Naive B cell (primary cell): ENCODE data around the gene IMPA2. TPM values are rescaled to one million over a fixed set of nuclear protein-coding genes. Genes with fewer than 3 reads are reported as not detected.
"Not testable (repeated sequence)": the region's sequence is repeated elsewhere in the genome, so short reads cannot be mapped to it uniquely, and the experiment has no call there.

Source experiments
- ATAC-seq, 2 donors: fragments of 150-1000 bp; cut with Tn5 transposase; 2 replicates each; pipeline ENCODE4 v1.10.0; 2021; ENCODE audit warnings: low read depth in 2 of 2, mild to moderate bottlenecking in 2 of 2, moderate library complexity in 2 of 2
- DNase-seq: peaks from one replicate; pipeline ENCODE4 v3.0.0; 2022
- H3K27ac Mint-ChIP-seq, 6 donors: one replicate each; pipeline ENCODE4 v1.8.0; 2020 to 2022; ENCODE audit warnings: mild to moderate bottlenecking in 6 of 6, mixed read lengths in 6 of 6, moderate library complexity in 5 of 6, inconsistent platforms in 2 of 6
- H3K27me3 Mint-ChIP-seq, 3 donors: one replicate each; pipeline ENCODE4 v1.8.0; 2021 to 2022; ENCODE audit warnings: mixed read lengths in 3 of 3, mild to moderate bottlenecking in 1 of 3
- H3K36me3 Mint-ChIP-seq, 2 donors: one replicate each; pipeline ENCODE4 v1.8.0; 2020 to 2022; ENCODE audit warnings: mixed read lengths in 2 of 2, inconsistent platforms in 1 of 2, mild to moderate bottlenecking in 1 of 2
- H3K4me1 Mint-ChIP-seq, 3 donors: one replicate each; pipeline ENCODE4 v1.8.0; 2020 to 2022; ENCODE audit warnings: mixed read lengths in 3 of 3, inconsistent platforms in 1 of 3, mild to moderate bottlenecking in 1 of 3, moderate library complexity in 1 of 3
- H3K4me3 Mint-ChIP-seq, 8 donors: one replicate each; pipeline ENCODE4 v1.8.0; 2020 to 2022; ENCODE audit warnings: mild to moderate bottlenecking in 8 of 8, mixed read lengths in 8 of 8, moderate library complexity in 8 of 8, inconsistent platforms in 2 of 8
- H3K9me3 Mint-ChIP-seq, 7 donors: one replicate each; pipeline ENCODE4 v1.8.0; 2020 to 2022; ENCODE audit warnings: mixed read lengths in 7 of 7, mild to moderate bottlenecking in 5 of 7, inconsistent platforms in 2 of 7, moderate library complexity in 1 of 7
- polyA plus RNA-seq, 6 donors: library from polyadenylated mRNA; unstranded; fragments of 300-500 nt; fragmentation: Illumina TruSeq; gene quantifications; one replicate each; pipeline ENCODE4 v1.2.3, GENCODE V29; 2021; ENCODE audit warnings: low read depth in 6 of 6

IMPA2 gene
- polyA plus RNA-seq, 6 donors from 2014 or later = 9.9 to 18.6 (median 13.0) TPM

DNA sequence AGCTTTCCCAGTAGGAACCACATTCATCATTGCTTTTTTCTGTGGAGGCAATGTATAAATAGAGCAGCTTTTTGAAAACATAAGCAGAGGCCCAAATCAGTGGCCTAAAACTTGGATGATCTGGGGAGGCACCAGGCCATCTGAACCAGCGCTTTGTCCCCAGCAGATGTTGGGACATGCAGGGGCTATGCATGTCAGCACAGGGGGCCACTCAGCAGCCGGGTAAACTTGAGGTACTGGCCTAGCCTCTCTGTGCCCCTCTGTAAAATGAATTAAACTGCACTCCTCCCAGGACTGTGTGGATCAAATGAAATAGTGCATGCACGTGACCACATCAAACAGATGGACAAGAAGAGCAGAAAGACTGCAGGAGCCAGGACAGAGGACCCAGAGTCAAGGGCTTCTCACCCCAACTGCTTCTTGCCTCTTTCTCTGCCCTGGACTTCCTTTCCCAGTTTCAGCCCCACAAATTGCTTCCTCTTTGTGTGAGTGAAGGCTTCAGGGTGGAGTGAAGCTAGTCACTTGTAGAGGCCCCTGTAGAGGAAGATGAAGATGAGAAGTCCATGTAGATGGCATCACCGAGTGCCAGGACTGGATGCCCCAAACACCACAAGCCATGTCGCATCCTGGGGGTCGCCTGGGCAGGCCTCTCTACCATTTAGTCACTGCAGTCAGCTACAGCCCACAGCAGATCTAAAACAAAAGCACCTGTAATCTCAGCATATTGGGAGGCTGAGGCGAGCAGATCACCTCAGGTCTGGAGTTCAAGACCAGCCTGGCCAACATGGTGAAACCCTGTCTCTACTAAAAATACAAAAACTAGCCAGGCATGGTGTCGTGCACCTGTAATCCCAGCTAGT, 53.2 kb downstream of the IMPA2 start:
- Mint-ChIP-seq H3K27ac (peak overlapping the region in 3 of 6 donors; percentile 39 to 44 (median 43)), H3K4me3 (peak overlapping the region in 1 of 8 donors; percentile 30), H3K9me3 (no peaks in the 10 kb centered on the region), H3K36me3 (peaks cover 0 to 11% of the 10 kb centered on the region in 2 donors), H3K27me3 (peaks cover 3 to 17% (median 7%) of the 10 kb centered on the region in 3 donors), H3K4me1 (peaks cover 0 to 16% (median 14%) of the 10 kb centered on the region in 3 donors)
- DNase-seq (no peak), ATAC-seq (peak in 1 of 2 donors; percentile 26)

DNA sequence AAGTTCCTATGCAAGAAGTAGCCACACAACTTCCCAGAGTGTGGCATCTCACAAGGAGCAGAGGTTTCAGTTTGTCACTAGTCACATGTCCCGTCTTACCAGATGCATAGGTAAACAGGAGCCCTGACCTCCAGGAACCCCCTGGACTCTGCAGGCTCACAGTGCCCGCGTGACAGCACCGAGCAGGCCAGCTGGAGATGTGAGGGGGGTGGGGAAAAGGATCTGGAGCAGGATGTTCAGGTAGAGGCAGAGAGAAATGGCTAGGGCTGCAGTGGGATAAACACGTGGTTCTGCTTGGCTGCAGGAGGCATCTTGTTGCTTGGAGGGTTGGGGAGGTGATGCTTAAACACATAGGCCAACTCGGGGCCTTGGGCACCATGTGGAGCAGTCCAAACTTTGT, 54.2 kb downstream of the IMPA2 start:
- H3K27ac Mint-ChIP-seq = peak overlapping the region in 1 of 6 donors; percentile 43
- H3K9me3 Mint-ChIP-seq = no peaks in the 10 kb centered on the region
- DNase-seq = no peak
- peaks cover 5 to 25% (median 13%) of the 10 kb centered on the region in 3 donors for H3K27me3 Mint-ChIP-seq
- no peak overlapping the region for H3K4me3 Mint-ChIP-seq
- peaks cover 0 to 16% (median 14%) of the 10 kb centered on the region in 3 donors for H3K4me1 Mint-ChIP-seq
- H3K36me3 Mint-ChIP-seq = peaks cover 0 to 11% of the 10 kb centered on the region in 2 donors
- no peak for ATAC-seq

DNA sequence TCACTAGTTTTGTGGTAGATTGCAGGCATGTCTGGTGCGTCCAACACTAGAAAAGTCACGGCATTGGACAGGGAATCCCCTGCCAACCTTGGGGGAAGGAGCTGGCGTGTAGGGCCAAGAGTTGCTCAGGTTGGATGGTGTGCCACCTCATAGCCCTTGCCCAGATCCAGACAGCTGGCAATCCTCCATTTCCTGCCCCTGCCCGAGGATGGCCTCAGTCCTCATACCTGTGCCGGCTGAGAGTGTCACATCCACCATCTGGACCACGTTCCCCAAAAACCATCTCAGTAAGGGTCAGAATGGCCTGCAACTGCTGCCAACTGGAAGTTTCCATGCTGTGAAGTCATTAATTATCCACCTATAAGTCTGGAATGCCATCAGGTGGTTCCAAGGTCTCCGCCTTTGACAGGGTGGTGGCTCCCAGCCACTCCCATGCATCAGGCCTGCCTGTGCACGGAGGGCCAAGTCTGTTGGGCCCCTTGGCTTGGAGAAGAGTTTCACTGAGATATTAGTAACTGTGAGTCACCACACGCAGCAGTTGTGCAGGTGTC, 55.0 kb downstream of the IMPA2 start:
- H3K36me3 Mint-ChIP-seq = peaks cover 0 to 6% of the 10 kb centered on the region in 2 donors
- H3K27me3 Mint-ChIP-seq = peaks cover 11 to 33% (median 13%) of the 10 kb centered on the region in 3 donors
- DNase-seq (no peak), ATAC-seq (no peak)
- H3K9me3 Mint-ChIP-seq = no peaks in the 10 kb centered on the region
- no peak overlapping the region for H3K27ac Mint-ChIP-seq
- peak overlapping the region in 1 of 8 donors; percentile 20 for H3K4me3 Mint-ChIP-seq
- H3K4me1 Mint-ChIP-seq = peaks cover 0 to 16% (median 14%) of the 10 kb centered on the region in 3 donors

DNA sequence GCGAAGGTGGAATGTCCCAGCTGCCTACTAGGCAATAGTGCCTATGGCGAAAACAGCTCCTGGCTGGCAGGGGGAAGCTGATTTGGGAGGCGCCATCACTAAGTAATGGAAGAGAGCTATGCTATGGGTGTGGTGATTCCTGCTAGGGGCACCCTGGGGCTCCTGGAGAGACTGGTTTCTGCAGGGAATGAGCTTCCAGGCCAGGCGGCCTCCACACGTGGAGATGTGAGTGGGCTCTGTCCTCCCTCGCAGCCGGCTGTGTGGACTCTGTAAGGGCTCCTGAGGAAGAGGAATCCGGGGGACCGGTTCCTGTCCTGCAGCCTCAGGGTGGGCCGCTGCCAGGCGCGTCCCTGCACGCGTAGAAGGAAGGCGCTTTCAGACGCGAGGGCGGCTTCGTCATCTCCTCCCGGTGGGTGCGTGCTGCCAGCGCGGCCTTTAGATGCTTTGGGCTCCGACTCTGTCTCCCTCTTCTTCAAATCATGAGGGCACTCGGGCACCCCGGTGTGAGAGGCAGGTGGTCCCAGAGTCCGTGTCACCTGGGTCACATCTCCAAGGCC, 56.9 kb downstream of the IMPA2 start:
- peaks cover 20 to 48% (median 22%) of the 10 kb centered on the region in 3 donors for H3K27me3 Mint-ChIP-seq
- peak; percentile 19 to 29 for ATAC-seq
- peaks cover 0 to 16% (median 14%) of the 10 kb centered on the region in 3 donors for H3K4me1 Mint-ChIP-seq
- no peaks in the 10 kb centered on the region for H3K9me3 Mint-ChIP-seq
- H3K4me3 Mint-ChIP-seq = peak overlapping the region; percentile 49 to 87 (median 78)
- H3K27ac Mint-ChIP-seq = no peak overlapping the region
- H3K36me3 Mint-ChIP-seq = no peaks in the 10 kb centered on the region
- DNase-seq = peak; percentile 11

DNA sequence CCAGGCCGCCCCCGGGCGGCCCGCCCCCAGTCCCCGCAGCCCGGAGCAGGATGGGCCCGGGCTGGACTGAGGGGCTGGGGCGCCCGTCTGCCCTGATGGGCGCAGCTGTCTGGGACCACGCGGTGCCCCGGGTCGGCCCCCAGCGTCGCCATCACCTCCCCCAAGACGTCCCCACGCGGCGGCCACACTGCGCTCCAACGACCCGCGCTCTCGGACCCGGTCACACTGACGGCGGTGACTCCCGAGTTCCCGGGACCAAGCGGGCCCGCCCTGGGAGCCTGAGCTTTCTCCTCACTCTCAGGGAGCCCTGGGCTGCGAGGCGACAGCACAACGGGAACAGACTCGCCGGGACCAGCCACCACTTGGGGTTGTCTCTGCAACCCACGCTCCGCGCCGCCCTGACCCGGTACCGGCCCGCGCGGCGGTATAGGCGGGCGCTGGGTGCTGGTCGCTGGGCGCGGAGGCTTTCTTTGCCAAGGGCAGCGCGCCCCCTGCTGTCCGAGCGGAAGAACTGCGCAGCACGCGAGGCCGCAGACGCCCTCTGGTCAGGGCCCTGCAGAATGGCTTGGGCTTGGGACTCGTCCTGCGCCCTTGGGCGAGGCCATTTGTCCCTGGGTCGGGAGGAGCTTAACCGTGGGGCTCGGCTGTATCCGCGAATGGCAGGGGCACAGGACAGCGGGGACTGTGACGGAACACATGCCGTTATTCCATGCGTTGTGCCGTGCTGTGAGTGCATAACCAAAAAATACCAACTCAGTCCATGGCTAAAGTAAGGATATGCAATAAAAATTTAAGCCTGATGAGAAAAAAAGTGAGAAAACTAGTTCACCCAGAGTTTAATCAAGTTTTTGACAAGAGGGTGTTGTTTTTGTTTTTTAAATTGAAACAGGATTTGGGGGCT, 57.6 kb downstream of the IMPA2 start:
- H3K27ac Mint-ChIP-seq = peak overlapping the region in 3 of 6 donors; percentile 26 to 81 (median 57)
- H3K27me3 Mint-ChIP-seq = peaks cover 20 to 53% (median 22%) of the 10 kb centered on the region in 3 donors
- H3K4me3 Mint-ChIP-seq = peak overlapping the region; percentile 24 to 90 (median 76)
- H3K4me1 Mint-ChIP-seq = peaks cover 0 to 16% (median 14%) of the 10 kb centered on the region in 3 donors
- ATAC-seq (peak; percentile 85 to 86), DNase-seq (peak; percentile 74)
- H3K36me3 Mint-ChIP-seq = no peaks in the 10 kb centered on the region
- no peaks in the 10 kb centered on the region for H3K9me3 Mint-ChIP-seq

DNA sequence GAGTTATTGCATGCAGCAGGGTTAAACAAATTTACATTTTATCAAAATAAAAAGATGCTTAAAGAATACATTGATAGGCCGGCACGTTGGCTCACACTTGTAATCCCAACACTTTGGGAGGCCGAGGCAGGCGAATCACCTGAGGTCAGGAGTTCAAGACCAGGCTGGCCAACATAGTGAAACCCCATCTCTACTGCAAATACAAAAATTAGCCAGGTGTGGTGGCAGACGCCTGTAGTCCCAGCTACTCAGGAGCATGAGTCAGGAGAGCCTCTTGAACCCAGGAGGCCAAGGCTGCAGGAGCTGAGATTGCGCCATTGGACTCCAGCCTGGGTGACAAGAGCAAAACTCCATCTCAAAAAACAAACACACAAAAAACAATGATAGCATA, 58.2 kb downstream of the IMPA2 start:
- not testable (repeated sequence) for H3K27ac Mint-ChIP-seq, H3K36me3 Mint-ChIP-seq, H3K9me3 Mint-ChIP-seq, ATAC-seq, DNase-seq
- Mint-ChIP-seq H3K27me3 (peaks cover 20 to 60% (median 22%) of the 10 kb centered on the region in 3 donors), H3K4me3 (peak overlapping the region in 2 of 8 donors; percentile 16 to 28), H3K4me1 (peaks cover 0 to 12% (median 11%) of the 10 kb centered on the region in 3 donors)

DNA sequence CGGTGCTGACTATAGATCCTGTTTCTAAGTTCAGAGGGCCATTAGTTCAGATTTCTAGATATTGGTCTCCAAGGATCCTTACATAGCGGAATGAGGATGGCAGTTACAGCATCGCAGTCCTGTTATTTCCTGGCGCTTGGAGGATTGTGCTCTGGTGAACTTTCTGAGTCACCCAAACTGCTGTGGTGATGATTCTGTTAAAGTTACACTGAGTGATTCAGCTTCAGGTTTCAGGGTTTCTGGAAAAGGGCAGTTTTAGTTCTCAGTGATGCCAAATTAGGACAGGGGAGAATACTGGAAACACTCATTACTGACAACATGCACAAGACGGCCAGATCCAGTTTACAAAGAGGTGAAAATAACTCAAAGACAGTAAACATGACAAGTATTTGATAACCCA, 60.3 kb downstream of the IMPA2 start:
- H3K36me3 Mint-ChIP-seq = no peaks in the 10 kb centered on the region
- H3K9me3 Mint-ChIP-seq = no peaks in the 10 kb centered on the region
- peaks cover 20 to 65% (median 22%) of the 10 kb centered on the region in 3 donors for H3K27me3 Mint-ChIP-seq
- ATAC-seq (no peak), DNase-seq (no peak)
- no peak overlapping the region for H3K27ac Mint-ChIP-seq
- no peak overlapping the region for H3K4me3 Mint-ChIP-seq
- peaks cover 0 to 7% (median 4%) of the 10 kb centered on the region in 3 donors for H3K4me1 Mint-ChIP-seq

DNA sequence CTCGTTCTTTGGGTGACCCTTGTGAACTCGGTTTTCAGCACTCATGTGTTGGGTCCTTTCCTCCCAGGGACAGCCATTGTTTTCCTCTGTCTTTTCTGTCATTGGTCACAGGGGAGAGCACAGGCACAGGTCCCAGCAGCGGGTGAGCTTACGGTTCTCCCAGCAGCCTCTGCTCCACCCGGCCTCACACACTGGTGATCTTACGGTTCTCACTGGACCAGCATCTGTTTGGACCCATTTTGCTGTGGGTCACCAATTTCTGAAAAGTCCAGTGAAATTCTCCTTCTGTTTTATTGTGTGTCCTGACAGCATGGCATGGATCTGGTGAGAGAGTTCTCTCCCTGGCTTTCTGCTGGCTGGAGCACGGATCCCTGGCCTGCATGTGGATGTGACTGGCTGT, 62.5 kb downstream of the IMPA2 start:
- Mint-ChIP-seq H3K9me3 (no peaks in the 10 kb centered on the region), H3K4me3 (no peak overlapping the region), H3K27me3 (peaks cover 12 to 52% (median 22%) of the 10 kb centered on the region in 3 donors), H3K27ac (no peak overlapping the region), H3K36me3 (no peaks in the 10 kb centered on the region), H3K4me1 (peaks cover 5 to 14% (median 11%) of the 10 kb centered on the region in 3 donors)
- no peak for ATAC-seq
- no peak for DNase-seq

DNA sequence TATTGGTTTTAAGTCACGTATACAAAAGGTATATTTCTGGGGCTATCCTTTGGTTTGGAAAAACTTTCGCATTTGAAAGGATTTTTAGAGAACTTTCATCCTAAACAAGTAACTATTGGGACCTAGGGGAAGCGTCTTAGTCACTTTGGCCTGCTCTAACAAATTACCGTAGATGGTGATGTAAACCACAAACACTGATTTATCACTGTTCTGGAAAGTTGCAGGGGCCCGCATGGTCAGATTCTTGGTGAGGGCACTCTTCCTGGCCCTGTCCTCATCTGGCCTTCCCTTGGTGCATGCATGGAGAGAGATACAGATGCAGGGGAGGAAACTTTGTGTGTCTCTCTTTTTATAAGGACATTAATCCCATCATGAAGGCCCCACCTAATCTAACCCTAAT, 63.3 kb downstream of the IMPA2 start:
- no peak for ATAC-seq
- Mint-ChIP-seq H3K27ac (no peak overlapping the region), H3K9me3 (no peaks in the 10 kb centered on the region), H3K27me3 (peaks cover 12 to 48% (median 18%) of the 10 kb centered on the region in 3 donors), H3K36me3 (no peaks in the 10 kb centered on the region), H3K4me1 (peaks cover 13 to 19% (median 18%) of the 10 kb centered on the region in 3 donors), H3K4me3 (no peak overlapping the region)
- no peak for DNase-seq

DNA sequence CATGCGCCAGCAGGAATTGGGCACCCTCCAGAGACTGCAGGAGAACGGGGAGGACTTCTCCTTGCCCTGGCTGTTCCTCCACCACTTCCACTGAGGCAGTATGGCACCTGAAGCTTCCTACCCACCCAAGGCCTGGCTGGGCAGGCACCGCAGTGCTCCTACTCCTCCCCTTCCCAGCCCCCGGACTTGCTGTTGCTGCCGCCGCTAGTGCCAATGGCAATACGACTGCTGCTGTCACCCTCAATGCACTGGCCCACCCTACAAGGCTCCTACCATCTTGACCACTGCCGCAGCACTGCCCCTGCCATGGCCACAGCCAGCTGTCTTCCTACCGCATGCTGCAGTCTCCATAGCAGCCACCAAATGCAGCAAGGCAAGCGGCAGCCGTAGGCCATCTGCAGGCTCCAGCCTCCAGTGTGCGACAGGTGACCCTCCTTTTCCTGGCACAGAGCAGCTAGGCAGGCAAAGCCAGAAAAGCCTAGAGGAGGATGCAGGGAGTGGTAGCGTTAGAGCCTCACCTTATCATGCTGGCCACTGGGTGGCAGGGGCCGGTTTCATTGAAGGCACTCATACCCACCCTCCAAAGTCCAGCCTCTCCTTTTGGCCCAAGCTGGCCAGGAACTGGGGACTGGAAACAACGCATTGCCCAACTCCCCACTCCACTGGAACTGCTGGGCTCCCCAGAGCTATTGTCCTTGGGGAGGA, 64.9 kb downstream of the IMPA2 start:
- no peak for DNase-seq
- H3K4me1 Mint-ChIP-seq = peaks cover 26 to 34% (median 34%) of the 10 kb centered on the region in 3 donors
- no peak for ATAC-seq
- H3K36me3 Mint-ChIP-seq = no peaks in the 10 kb centered on the region
- no peaks in the 10 kb centered on the region for H3K9me3 Mint-ChIP-seq
- H3K27me3 Mint-ChIP-seq = peaks cover 6 to 33% (median 12%) of the 10 kb centered on the region in 3 donors
- H3K27ac Mint-ChIP-seq = no peak overlapping the region
- no peak overlapping the region for H3K4me3 Mint-ChIP-seq

DNA sequence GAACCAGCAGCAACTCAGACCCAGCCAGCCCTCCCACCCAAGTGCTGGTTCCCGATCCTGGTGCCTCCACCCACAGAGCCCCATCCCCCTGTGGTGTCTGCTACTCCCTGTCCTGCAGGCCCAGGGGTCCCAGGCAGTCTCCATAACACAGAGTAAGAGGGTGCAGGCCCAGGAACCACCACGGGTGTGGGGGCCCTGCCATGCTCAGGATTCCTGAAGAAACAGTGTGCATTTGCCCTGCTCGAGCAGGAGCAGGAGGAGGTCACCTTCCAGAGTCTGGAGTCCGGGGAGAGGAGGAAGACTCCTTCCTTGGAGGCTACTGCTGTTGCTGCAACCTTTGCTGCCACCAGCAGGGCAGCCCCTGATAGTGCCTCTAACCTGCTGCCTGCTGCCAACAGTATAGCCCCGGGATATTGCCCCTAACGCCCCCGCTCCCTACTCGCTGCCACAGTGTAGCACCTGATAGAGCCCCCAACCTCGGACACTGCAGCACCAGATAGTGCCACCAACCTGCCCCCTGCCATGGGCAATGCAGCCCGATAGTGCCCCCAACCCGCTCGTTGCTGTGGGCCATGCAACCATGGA, 65.5 kb downstream of the IMPA2 start:
- Mint-ChIP-seq H3K27me3 (peaks cover 6 to 26% (median 7%) of the 10 kb centered on the region in 3 donors), H3K4me3 (peak overlapping the region in 2 of 8 donors; percentile 5 to 47), H3K36me3 (no peaks in the 10 kb centered on the region), H3K9me3 (no peaks in the 10 kb centered on the region), H3K27ac (peak overlapping the region in 1 of 6 donors; percentile 44), H3K4me1 (peaks cover 29 to 36% (median 36%) of the 10 kb centered on the region in 3 donors)
- ATAC-seq (no peak), DNase-seq (no peak)
